H9 (cell line): ENCODE measurements around the gene KNSTRN. TPM values are rescaled to one million over a fixed set of nuclear protein-coding genes. Genes with fewer than 3 reads are reported as not detected.
A peak's percentile ranks its signal among the peaks of the same experiment; 100 is the strongest.

ENCODE experiments used
- DNase-seq: peaks from one replicate; pipeline ENCODE4 v3.0.0-alpha.2; 2017
- H2AFZ ChIP-seq: one replicate; pipeline ENCODE4 v1.6.1; 2013; ENCODE audit warnings: mild to moderate bottlenecking, low read length, control low read depth, moderate library complexity
- H2AK5ac ChIP-seq: 2 replicates; pipeline ENCODE4 v1.6.1; 2013; ENCODE audit warnings: low read length, control low read depth, mixed read lengths; ENCODE audit not compliant: insufficient read length
- H2BK120ac ChIP-seq: one replicate; pipeline ENCODE4 v1.6.1; 2013; ENCODE audit warnings: low read depth, mild to moderate bottlenecking, low read length, control low read depth, inconsistent platforms; ENCODE audit not compliant: poor library complexity, severe bottlenecking
- H2BK12ac ChIP-seq: 2 replicates; pipeline ENCODE4 v1.6.1; 2013; ENCODE audit warnings: low read length, control low read depth, mixed read lengths, low read depth; ENCODE audit not compliant: insufficient read length
- H2BK15ac ChIP-seq: 2 replicates; pipeline ENCODE4 v1.6.1; 2013; ENCODE audit warnings: low read depth, low read length, control low read depth
- H2BK20ac ChIP-seq: one replicate; pipeline ENCODE4 v1.6.1; 2013; ENCODE audit warnings: low read depth, mild to moderate bottlenecking, low read length, control low read depth, inconsistent platforms; ENCODE audit not compliant: poor library complexity, severe bottlenecking
- H2BK5ac ChIP-seq: 2 replicates; pipeline ENCODE4 v1.6.1; 2013; ENCODE audit warnings: low read length, control low read depth, mixed read lengths; ENCODE audit not compliant: insufficient read length
- H3K14ac ChIP-seq: 2 replicates; pipeline ENCODE4 v1.6.1; 2013; ENCODE audit warnings: low read length, control low read depth; ENCODE audit not compliant: insufficient read depth
- H3K18ac ChIP-seq: 2 replicates; pipeline ENCODE4 v1.6.1; 2013; ENCODE audit warnings: low read depth, mild to moderate bottlenecking, mixed read lengths, low read length, control low read depth; ENCODE audit not compliant: insufficient read length
- H3K23ac ChIP-seq: 2 replicates; pipeline ENCODE4 v1.6.1; 2013; ENCODE audit warnings: low read length, control low read depth, mixed read lengths, low read depth; ENCODE audit not compliant: insufficient read length
- H3K23me2 ChIP-seq: 2 replicates; pipeline ENCODE4 v1.6.1; 2013; ENCODE audit warnings: low read depth, mild to moderate bottlenecking, mixed read lengths, low read length, control low read depth; ENCODE audit not compliant: insufficient read length, poor library complexity, severe bottlenecking
- H3K27ac ChIP-seq: 2 replicates; pipeline ENCODE4 v1.5.1; 2013; ENCODE audit warnings: low read length, control low read depth, mixed read lengths, low read depth; ENCODE audit not compliant: insufficient read length
- H3K27me3 ChIP-seq: 2 replicates; pipeline ENCODE4 v1.6.1; 2013; ENCODE audit warnings: low read length, control low read depth, inconsistent platforms; ENCODE audit not compliant: insufficient read depth
- H3K4ac ChIP-seq: 2 replicates; pipeline ENCODE4 v1.6.1; 2013; ENCODE audit warnings: low read depth, mild to moderate bottlenecking, control low read depth, inconsistent platforms, low read length, moderate library complexity
- H3K4me1 ChIP-seq: 2 replicates; pipeline ENCODE4 v1.6.1; 2013; ENCODE audit warnings: low read length, control low read depth, inconsistent platforms; ENCODE audit not compliant: insufficient read depth
- H3K4me2 ChIP-seq: 2 replicates; pipeline ENCODE4 v1.6.1; 2013; ENCODE audit warnings: low read length, control low read depth, mixed read lengths; ENCODE audit not compliant: insufficient read length, insufficient read depth
- H3K56ac ChIP-seq: 2 replicates; pipeline ENCODE4 v1.6.1; 2013; ENCODE audit warnings: low read depth, mild to moderate bottlenecking, mixed read lengths, low read length, control low read depth; ENCODE audit not compliant: insufficient read length
- H3K79me1 ChIP-seq: 2 replicates; pipeline ENCODE4 v1.6.1; 2013; ENCODE audit warnings: low read depth, mild to moderate bottlenecking, moderate library complexity, low read length, control low read depth, inconsistent platforms; ENCODE audit not compliant: insufficient read depth, poor library complexity, severe bottlenecking
- H3K79me2 ChIP-seq: 2 replicates; pipeline ENCODE4 v1.6.1; 2013; ENCODE audit warnings: low read length, control low read depth, inconsistent platforms; ENCODE audit not compliant: insufficient read depth
- H3K9ac ChIP-seq: 2 replicates; pipeline ENCODE4 v1.6.1; 2013; ENCODE audit warnings: low read length, control low read depth, mixed read lengths; ENCODE audit not compliant: insufficient read length; ENCODE audit errors: extremely low read depth
- H3K9me3 ChIP-seq: one replicate; pipeline ENCODE4 v1.6.1; 2013; ENCODE audit warnings: low read depth, low read length, inconsistent platforms; ENCODE audit not compliant: control insufficient read depth
- H3T11ph ChIP-seq: one replicate; pipeline ENCODE4 v1.6.1; 2013; ENCODE audit warnings: mild to moderate bottlenecking, low read length, control low read depth, inconsistent platforms
- H4K20me1 ChIP-seq: one replicate; pipeline ENCODE4 v1.6.1; 2013; ENCODE audit not compliant: control insufficient read depth, insufficient read length, insufficient read depth
- H4K5ac ChIP-seq: 2 replicates; pipeline ENCODE4 v1.6.1; 2013; ENCODE audit warnings: low read depth, mild to moderate bottlenecking, mixed read lengths, low read length, control low read depth; ENCODE audit not compliant: insufficient read length
- H4K8ac ChIP-seq: replicated peaks from 2 replicates; pipeline ENCODE4 v1.6.1; 2013; ENCODE audit warnings: low read length, control low read depth, mixed read lengths, low read depth; ENCODE audit not compliant: insufficient read length
- H4K91ac ChIP-seq: 2 replicates; pipeline ENCODE4 v1.6.1; 2013; ENCODE audit warnings: low read depth, mild to moderate bottlenecking, moderate library complexity, mixed read lengths, low read length, control low read depth; ENCODE audit not compliant: insufficient read length
- H3K27ac Mint-ChIP-seq, 3 experiments: 2 replicates in 2 of 3; 3 replicates in 1 of 3; pipeline ENCODE4 v1.8.0; 2020 to 2021; ENCODE audit warnings: mixed read lengths in 3 of 3, mild to moderate bottlenecking in 1 of 3, moderate library complexity in 1 of 3
- H3K27me3 Mint-ChIP-seq: 2 replicates; pipeline ENCODE4 v1.8.0; 2021; ENCODE audit warnings: low read depth, mild to moderate bottlenecking, moderate library complexity, mixed read lengths
- H3K36me3 Mint-ChIP-seq, 3 experiments: 2 replicates in 2 of 3; 3 replicates in 1 of 3; pipeline ENCODE4 v1.8.0; 2020 to 2021; ENCODE audit warnings: low read depth in 3 of 3, mixed read lengths in 3 of 3; ENCODE audit not compliant: insufficient read depth in 1 of 3
- H3K4me1 Mint-ChIP-seq, 2 experiments: 2 replicates each; pipeline ENCODE4 v1.8.0; 2020; ENCODE audit warnings: mixed read lengths in 2 of 2
- H3K4me3 Mint-ChIP-seq, 2 experiments: 2 replicates in 1 of 2; 3 replicates in 1 of 2; pipeline ENCODE4 v1.8.0; 2020 to 2021; ENCODE audit warnings: mild to moderate bottlenecking in 2 of 2, mixed read lengths in 2 of 2, moderate library complexity in 1 of 2
- H3K9me3 Mint-ChIP-seq, 2 experiments: 2 replicates in 1 of 2; 3 replicates in 1 of 2; pipeline ENCODE4 v1.8.0; 2020; ENCODE audit warnings: mild to moderate bottlenecking in 2 of 2, mixed read lengths in 2 of 2, moderate library complexity in 1 of 2
- WGBS: extraction: QIAGEN DNeasy Blood & Tissue Kit; methylation state at CpG from one replicate; pipeline ENCODE4 v1.1.7; 2013; ENCODE audit warnings: missing lambda C conversion rate, low lambda C conversion rate, mixed read lengths; ENCODE audit not compliant: insufficient read length; ENCODE audit errors: extremely low coverage; 5-methylcytosine and 5-hydroxymethylcytosine counted together
- total RNA-seq: library from RNA; stranded (reverse); gene quantifications from 2 replicates; pipeline ENCODE4 v1.2.1, GENCODE V29; 2021
- TF ChIP-seq, protein P1 (sequence below): fragments of 200-600 bp; sonication (generic); conservative IDR thresholded peaks from 3 replicates; pipeline ENCODE4 v1.8.0; 2021; ENCODE audit warnings: antibody characterized with exemption, mild to moderate bottlenecking

KNSTRN gene
- total RNA-seq, 1 experiment from 2014 or later = 53.9 TPM

DNA sequence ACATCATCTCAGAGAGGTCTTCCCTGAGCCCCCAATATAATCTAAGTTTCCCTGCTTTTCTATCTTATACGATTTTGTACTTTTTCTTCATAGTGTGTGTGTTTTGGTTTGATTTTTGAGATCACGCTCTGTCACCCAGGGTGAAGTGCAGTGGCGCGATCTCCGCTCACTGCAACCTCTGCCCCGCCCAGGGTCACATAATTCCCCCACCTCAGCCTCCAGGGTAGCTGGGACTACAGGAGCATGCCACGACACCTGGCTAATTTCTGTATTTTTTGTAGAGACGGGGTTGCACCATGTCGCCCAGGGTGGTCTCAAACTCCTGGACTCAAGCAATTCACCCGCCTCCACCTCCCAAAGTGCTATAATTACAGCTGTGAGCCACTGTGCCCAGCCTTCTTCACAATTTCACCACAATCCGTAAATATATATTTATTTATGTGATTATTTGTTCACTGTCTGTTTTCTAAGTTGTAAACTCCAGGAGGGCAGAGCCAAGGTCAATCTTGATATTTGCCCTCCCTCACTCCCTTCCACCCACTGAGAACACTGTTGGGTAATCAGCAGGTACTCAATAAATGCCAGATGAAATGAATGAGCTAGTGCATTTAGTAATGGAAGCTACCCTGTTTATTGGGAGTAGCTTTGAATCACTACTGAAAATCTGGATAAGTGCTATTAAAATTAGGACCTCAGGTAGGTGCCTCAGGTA lies 547 bp upstream of the KNSTRN start:
- Histone ChIP-seq H3K9ac (peak overlapping the region; percentile 40), H2AK5ac (no peak overlapping the region), H2BK15ac (no peak overlapping the region), H3K4me1 (peaks cover 4% of the 10 kb centered on the region), H2BK5ac (no peak overlapping the region), H3K4me2 (peak overlapping the region; percentile 59), H2BK20ac (no peak overlapping the region), H3K27ac (no peak overlapping the region), H3K27me3 (no peaks in the 10 kb centered on the region), H3K79me2 (peaks cover 7% of the 10 kb centered on the region; the same call in 1 of the 2 replicates), H3K9me3 (no peaks in the 10 kb centered on the region), H3K14ac (no peak overlapping the region), H3K23me2 (peaks cover 5% of the 10 kb centered on the region), H4K91ac (no peak overlapping the region), H4K8ac (no peak overlapping the region), H3K23ac (no peak overlapping the region), H2BK120ac (no peak overlapping the region), H2BK12ac (no peak overlapping the region), H3K79me1 (peaks cover 4% of the 10 kb centered on the region), H4K20me1 (no peaks in the 10 kb centered on the region), H3T11ph (no peak overlapping the region), H3K4ac (no peak overlapping the region), H3K56ac (no peak overlapping the region), H4K5ac (no peak overlapping the region), H2AFZ (no peak overlapping the region), H3K18ac (no peak overlapping the region)
- H3K27ac Mint-ChIP-seq = peak overlapping the region in 2 of 3 experiments; percentile 80 to 97; a peak in 3 of 7 replicates
- H3K9me3 Mint-ChIP-seq = 0 out of 5 replicates have a peak, but pooled peaks cover 0 to under 1% of the 10 kb centered on the region in 2 experiments
- TF ChIP-seq, protein P1, sequence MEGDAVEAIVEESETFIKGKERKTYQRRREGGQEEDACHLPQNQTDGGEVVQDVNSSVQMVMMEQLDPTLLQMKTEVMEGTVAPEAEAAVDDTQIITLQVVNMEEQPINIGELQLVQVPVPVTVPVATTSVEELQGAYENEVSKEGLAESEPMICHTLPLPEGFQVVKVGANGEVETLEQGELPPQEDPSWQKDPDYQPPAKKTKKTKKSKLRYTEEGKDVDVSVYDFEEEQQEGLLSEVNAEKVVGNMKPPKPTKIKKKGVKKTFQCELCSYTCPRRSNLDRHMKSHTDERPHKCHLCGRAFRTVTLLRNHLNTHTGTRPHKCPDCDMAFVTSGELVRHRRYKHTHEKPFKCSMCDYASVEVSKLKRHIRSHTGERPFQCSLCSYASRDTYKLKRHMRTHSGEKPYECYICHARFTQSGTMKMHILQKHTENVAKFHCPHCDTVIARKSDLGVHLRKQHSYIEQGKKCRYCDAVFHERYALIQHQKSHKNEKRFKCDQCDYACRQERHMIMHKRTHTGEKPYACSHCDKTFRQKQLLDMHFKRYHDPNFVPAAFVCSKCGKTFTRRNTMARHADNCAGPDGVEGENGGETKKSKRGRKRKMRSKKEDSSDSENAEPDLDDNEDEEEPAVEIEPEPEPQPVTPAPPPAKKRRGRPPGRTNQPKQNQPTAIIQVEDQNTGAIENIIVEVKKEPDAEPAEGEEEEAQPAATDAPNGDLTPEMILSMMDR = no peak
- peaks cover 25 to 33% (median 30%) of the 10 kb centered on the region in 3 experiments for H3K36me3 Mint-ChIP-seq
- H3K4me1 Mint-ChIP-seq = peaks cover 18 to 20% of the 10 kb centered on the region in 2 experiments
- H3K4me3 Mint-ChIP-seq = peak overlapping the region in 1 of 2 experiments; percentile 83; a peak in 3 of 5 replicates
- no CpG with 5 or more reads among the region's 11 CpGs for WGBS
- no peak for DNase-seq
- no peaks in the 10 kb centered on the region; the same call in 1 of the 2 replicates for H3K27me3 Mint-ChIP-seq
